Measurements from ENCODE around the gene KRT1.

GRCh38 chr12:52645120-52645761, 35.0 kb downstream of the KRT1 start:
- no peak for TF ChIP-seq CTCF (IDR thresholded peaks at IDR 0.05)
- no peak for TF ChIP-seq ZFX (IDR thresholded peaks at IDR 0.05; ENCODE audit: borderline replicate concordance)
